ENCODE measurements around the gene SYTL3. TPM values are rescaled to one million over a fixed set of nuclear protein-coding genes. Genes with fewer than 3 reads are reported as not detected.
A peak's percentile ranks its signal among the peaks of the same experiment; 100 is the strongest.

The SYTL3 gene
- total RNA-seq, 1 experiment from 2014 or later, result 0.65 TPM

DNA sequence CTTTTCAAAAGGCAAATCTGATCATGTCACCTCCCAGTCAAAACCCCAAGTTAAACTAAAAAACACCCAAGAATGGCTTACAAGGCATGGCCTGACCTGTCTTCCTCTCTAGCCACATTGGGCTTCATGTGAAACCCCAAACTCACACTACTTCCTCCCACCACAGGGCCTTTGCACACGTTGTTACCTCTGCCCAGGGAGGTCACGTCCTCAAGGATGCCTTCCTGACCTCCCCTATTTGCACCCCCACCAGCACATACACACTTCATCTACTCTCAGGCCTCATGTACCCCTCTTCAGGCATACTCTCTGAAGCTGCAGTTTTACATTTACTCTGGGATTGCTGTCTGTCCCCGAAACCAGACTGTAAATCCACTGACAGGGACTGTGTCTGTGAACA is 163.2 kb downstream of the SYTL3 start:
- Mint-ChIP-seq H3K4me3 (ENCODE audit: unreplicated experiment) (no peak overlapping the region), H3K27me3 (ENCODE audit: insufficient read depth, unreplicated experiment) (no peaks in the 10 kb centered on the region), H3K9me3 (ENCODE audit: unreplicated experiment) (no peaks in the 10 kb centered on the region), H3K4me1 (ENCODE audit: insufficient read depth, unreplicated experiment) (peaks cover 49% of the 10 kb centered on the region), H3K36me3 (ENCODE audit: insufficient read depth, unreplicated experiment) (peaks cover 69% of the 10 kb centered on the region), H3K27ac (ENCODE audit: low read depth, unreplicated experiment) (peak overlapping the region; percentile 63)
- no peak for DNase-seq (ENCODE audit: unreplicated experiment)
- ChIA-PET POLR2A (interaction anchor here (1.2 to 2.2 kb wide), 4 partner anchors 15 to 91 kb away, joined by 3 to 7 read pairs (median 5); no protein-coding TSS in a partner anchor), CTCF (interaction anchor here (1.1 to 1.8 kb wide), 2 partner anchors 20 to 159 kb away, joined by 4 to 5 read pairs; no protein-coding TSS in a partner anchor)
- TF ChIP-seq, protein P1, sequence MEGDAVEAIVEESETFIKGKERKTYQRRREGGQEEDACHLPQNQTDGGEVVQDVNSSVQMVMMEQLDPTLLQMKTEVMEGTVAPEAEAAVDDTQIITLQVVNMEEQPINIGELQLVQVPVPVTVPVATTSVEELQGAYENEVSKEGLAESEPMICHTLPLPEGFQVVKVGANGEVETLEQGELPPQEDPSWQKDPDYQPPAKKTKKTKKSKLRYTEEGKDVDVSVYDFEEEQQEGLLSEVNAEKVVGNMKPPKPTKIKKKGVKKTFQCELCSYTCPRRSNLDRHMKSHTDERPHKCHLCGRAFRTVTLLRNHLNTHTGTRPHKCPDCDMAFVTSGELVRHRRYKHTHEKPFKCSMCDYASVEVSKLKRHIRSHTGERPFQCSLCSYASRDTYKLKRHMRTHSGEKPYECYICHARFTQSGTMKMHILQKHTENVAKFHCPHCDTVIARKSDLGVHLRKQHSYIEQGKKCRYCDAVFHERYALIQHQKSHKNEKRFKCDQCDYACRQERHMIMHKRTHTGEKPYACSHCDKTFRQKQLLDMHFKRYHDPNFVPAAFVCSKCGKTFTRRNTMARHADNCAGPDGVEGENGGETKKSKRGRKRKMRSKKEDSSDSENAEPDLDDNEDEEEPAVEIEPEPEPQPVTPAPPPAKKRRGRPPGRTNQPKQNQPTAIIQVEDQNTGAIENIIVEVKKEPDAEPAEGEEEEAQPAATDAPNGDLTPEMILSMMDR (IDR thresholded peaks at IDR 0.05; ENCODE audit: unreplicated experiment), result no peak
- intact Hi-C loops (cut with micrococcal nuclease), result no loop called here
- no TSS peak for BruUV-seq (replicated peaks)

Small RNA genes lying within 50 kb of the gene (microRNA-seq; reads per million reads assigned to microRNA genes)
- gene MIR3918, result 0.93 reads per million
- gene MIR7161, result not detected

Other genes with a start within 250 kb of the SYTL3 start
- gene TMEM181, start 90.0 kb upstream of the SYTL3 start, total RNA-seq (2022), result 25.3 and 28.8 TPM in 2 replicates
- gene DYNLT1, start 5.3 kb upstream of the SYTL3 start, total RNA-seq (2022), result 122 and 156 TPM in 2 replicates
- gene EZR, start 169.3 kb downstream of the SYTL3 start, total RNA-seq (2022), result 243 and 296 TPM in 2 replicates

All from MCF 10A (cell line).